Mucosa of rectum (tissue), 2 donors: ENCODE data around the gene CPNE5.

ENCODE experiments used
- H3K27ac ChIP-seq, 2 donors: one replicate each; pipeline ENCODE4 v1.7.0; 2013; ENCODE audit warnings: inconsistent platforms in 2 of 2, low read depth in 2 of 2, low read length in 2 of 2
- H3K27me3 ChIP-seq, 2 donors: one replicate each; pipeline ENCODE4 v1.7.0; 2013; ENCODE audit warnings: low read length in 2 of 2; ENCODE audit not compliant: control insufficient read depth in 2 of 2, insufficient read depth in 2 of 2
- H3K36me3 ChIP-seq, 2 donors: one replicate each; pipeline ENCODE4 v1.7.0; 2013; ENCODE audit warnings: low read length in 2 of 2; ENCODE audit not compliant: control insufficient read depth in 2 of 2, insufficient read depth in 2 of 2
- H3K4me1 ChIP-seq, 2 donors: one replicate each; pipeline ENCODE4 v1.7.0; 2013; ENCODE audit warnings: low read length in 2 of 2, mild to moderate bottlenecking in 1 of 2; ENCODE audit not compliant: control insufficient read depth in 2 of 2, insufficient read depth in 2 of 2
- H3K4me3 ChIP-seq, 2 donors: one replicate each; pipeline ENCODE4 v1.7.0; 2013; ENCODE audit warnings: low read length in 2 of 2
- H3K9ac ChIP-seq, 2 donors: one replicate each; pipeline ENCODE4 v1.7.0; 2013; ENCODE audit warnings: low read length in 2 of 2, low read depth in 1 of 2, mild to moderate bottlenecking in 1 of 2
- H3K9me3 ChIP-seq, 2 donors: one replicate each; pipeline ENCODE4 v1.7.0; 2013; ENCODE audit warnings: low read length in 2 of 2; ENCODE audit not compliant: control insufficient read depth in 2 of 2
- donor health status: healthy.
- donor health status: Normal muscosa, but diverticular disease.

Gene CPNE5

DNA sequence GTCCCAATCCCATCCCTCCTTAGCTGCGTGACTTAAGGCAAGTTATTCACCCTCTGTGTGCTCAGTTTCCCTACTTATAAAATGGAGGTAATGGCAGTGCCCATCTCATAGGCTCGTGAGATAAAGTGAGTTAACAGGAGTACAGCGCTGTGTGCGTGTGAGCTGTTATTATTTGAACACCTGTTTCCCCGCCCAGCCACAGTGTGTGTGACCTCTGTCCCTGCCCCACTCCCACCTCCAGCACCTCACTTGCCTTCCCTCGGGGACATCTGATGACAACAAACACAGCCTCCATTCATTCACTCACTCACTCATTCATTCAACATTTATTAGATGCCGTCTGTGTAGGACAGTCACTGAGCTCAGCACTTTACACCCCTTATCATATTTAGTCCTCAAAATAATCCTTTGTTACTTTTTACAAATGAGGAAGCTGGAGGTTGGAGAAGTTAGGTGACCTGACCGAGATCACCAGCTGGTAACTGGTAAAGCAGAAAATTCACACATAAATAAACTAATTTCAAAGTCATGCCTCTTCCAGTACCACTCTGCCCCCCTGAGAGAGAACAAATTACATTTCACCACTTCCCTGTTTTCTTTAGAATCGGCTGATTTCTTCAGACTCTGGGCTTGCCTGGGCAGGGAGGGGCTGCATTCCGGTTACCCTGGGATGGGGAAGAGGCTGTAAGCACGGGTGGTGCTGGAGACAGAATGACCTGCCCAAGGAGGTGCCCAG lies 58.6 kb downstream of the CPNE5 start:
- Histone ChIP-seq H3K9me3 (no peaks in the 10 kb centered on the region), H3K36me3 (no peaks in the 10 kb centered on the region), H3K4me3 (no peak overlapping the region), H3K4me1 (peaks cover 5 to 8% of the 10 kb centered on the region in 2 donors), H3K27ac (peak overlapping the region in 1 of 2 donors; percentile 6), H3K9ac (no peak overlapping the region), H3K27me3 (no peaks in the 10 kb centered on the region)

DNA sequence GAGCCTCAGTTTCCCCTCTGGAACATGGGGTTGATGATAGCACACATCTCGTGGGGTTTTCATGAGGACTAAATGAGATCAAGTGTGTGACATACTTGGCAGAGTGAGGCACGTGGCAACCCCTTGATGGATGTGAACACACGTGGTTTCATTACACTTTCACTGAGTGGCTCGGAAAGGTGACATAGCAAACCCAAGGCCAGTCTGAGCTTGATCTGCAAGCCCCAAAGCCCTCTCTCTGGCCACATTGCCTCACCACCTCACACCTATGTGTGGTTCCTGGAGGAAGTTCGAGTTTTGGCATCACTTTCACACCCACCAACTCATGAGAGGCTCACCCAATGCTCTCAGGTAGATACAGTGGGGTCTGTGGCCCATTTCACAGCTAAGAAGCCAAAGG lies 60.0 kb downstream of the CPNE5 start:
- Histone ChIP-seq H3K4me1 (peaks cover 5 to 8% of the 10 kb centered on the region in 2 donors), H3K27me3 (no peaks in the 10 kb centered on the region)

GRCh38 chr6:36777801-36778200 lies 61.4 kb downstream of the CPNE5 start:
- Histone ChIP-seq H3K4me1 (peaks cover 5 to 8% of the 10 kb centered on the region in 2 donors), H3K27ac (no peak overlapping the region)

More for the DNA sequence above, 60.0 kb downstream of the CPNE5 start:
- Histone ChIP-seq H3K27ac (no peak overlapping the region), H3K4me3 (no peak overlapping the region), H3K36me3 (no peaks in the 10 kb centered on the region), H3K9ac (no peak overlapping the region), H3K9me3 (no peaks in the 10 kb centered on the region)

DNA sequence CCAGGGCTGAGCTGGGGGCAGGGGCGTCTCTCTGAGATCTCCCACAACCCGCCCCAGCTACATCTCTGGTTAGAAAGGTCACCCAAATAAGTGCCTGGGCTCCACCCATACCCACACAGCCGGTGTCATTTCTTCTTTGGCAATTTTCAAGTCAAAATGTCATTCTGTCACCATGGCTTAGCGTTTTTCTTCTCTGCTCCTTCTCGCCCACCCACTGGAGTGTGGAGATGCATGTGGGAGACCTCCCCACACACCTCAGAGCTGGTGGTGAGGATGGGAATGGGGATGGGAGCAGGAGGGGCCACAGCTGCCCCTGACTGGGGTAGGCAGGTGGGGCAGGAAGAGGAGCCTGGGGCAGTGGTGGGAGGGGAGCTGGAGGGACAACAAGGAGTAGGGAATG lies 63.1 kb downstream of the CPNE5 start:
- Histone ChIP-seq H3K9me3 (no peaks in the 10 kb centered on the region), H3K36me3 (no peaks in the 10 kb centered on the region), H3K9ac (no peak overlapping the region), H3K4me3 (no peak overlapping the region), H3K27me3 (no peaks in the 10 kb centered on the region), H3K4me1 (peaks cover 5 to 8% of the 10 kb centered on the region in 2 donors), H3K27ac (no peak overlapping the region)

More at GRCh38 chr6:36777801-36778200, 61.4 kb downstream of the CPNE5 start:
- no peaks in the 10 kb centered on the region for H3K27me3 ChIP-seq
- H3K9ac ChIP-seq: no peak overlapping the region
- no peaks in the 10 kb centered on the region for H3K36me3 ChIP-seq
- H3K4me3 ChIP-seq: no peak overlapping the region
- no peaks in the 10 kb centered on the region for H3K9me3 ChIP-seq

DNA sequence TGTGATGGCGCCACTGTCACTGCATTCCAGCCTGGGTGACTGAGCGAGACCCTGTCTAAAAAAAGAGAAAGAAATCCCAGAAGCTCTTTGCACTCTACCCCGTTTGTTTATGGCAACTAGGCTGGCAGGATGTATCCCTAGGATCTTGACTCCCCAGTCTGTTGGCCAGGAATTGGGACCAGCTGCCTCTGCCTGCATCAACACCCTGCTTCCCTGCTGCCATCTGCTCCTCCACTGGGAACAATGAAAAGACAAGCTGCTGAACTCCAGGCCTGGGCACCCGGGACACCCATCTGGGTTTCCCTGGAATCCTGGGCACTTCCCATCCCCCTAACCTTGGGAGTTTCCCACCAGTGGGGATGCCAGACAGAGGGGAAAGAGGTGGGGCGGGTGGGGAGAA lies 64.9 kb downstream of the CPNE5 start:
- H3K36me3 ChIP-seq: no peaks in the 10 kb centered on the region
- peaks cover 0 to 6% of the 10 kb centered on the region in 2 donors for H3K4me1 ChIP-seq
- H3K27me3 ChIP-seq: no peaks in the 10 kb centered on the region
- no peaks in the 10 kb centered on the region for H3K9me3 ChIP-seq
- no peak overlapping the region for H3K27ac ChIP-seq
- H3K4me3 ChIP-seq: no peak overlapping the region
- H3K9ac ChIP-seq: no peak overlapping the region

- H3K9ac ChIP-seq: no peak overlapping the region
- no peaks in the 10 kb centered on the region for H3K36me3 ChIP-seq
- H3K27me3 ChIP-seq: no peaks in the 10 kb centered on the region
- H3K4me1 ChIP-seq: peaks cover 3 to 8% of the 10 kb centered on the region in 2 donors
- no peaks in the 10 kb centered on the region for H3K9me3 ChIP-seq
- no peak overlapping the region for H3K4me3 ChIP-seq
- no peak overlapping the region for H3K27ac ChIP-seq
Measured at GRCh38 chr6:36772397-36772796, 66.8 kb downstream of the CPNE5 start.

GRCh38 chr6:36771145-36771544 lies 68.1 kb downstream of the CPNE5 start:
- Histone ChIP-seq H3K9me3 (no peaks in the 10 kb centered on the region), H3K4me1 (peaks cover 3 to 8% of the 10 kb centered on the region in 2 donors), H3K27me3 (no peaks in the 10 kb centered on the region), H3K9ac (no peak overlapping the region), H3K27ac (no peak overlapping the region), H3K4me3 (no peak overlapping the region), H3K36me3 (no peaks in the 10 kb centered on the region)

- H3K27ac ChIP-seq: peak overlapping the region in 1 of 2 donors; percentile 48
- H3K4me1 ChIP-seq: peaks cover 3 to 8% of the 10 kb centered on the region in 2 donors
- no peaks in the 10 kb centered on the region for H3K36me3 ChIP-seq
- no peaks in the 10 kb centered on the region for H3K9me3 ChIP-seq
- no peak overlapping the region for H3K4me3 ChIP-seq
- H3K27me3 ChIP-seq: no peaks in the 10 kb centered on the region
- no peak overlapping the region for H3K9ac ChIP-seq
Measured at GRCh38 chr6:36769676-36770499, 69.4 kb downstream of the CPNE5 start.

- no peaks in the 10 kb centered on the region for H3K36me3 ChIP-seq
- H3K4me1 ChIP-seq: peaks cover 3 to 8% of the 10 kb centered on the region in 2 donors
- peak overlapping the region in 1 of 2 donors; percentile 48 for H3K27ac ChIP-seq
- no peaks in the 10 kb centered on the region for H3K9me3 ChIP-seq
- no peak overlapping the region for H3K4me3 ChIP-seq
- H3K9ac ChIP-seq: no peak overlapping the region
- no peaks in the 10 kb centered on the region for H3K27me3 ChIP-seq
Measured at GRCh38 chr6:36769183-36769675, 70.0 kb downstream of the CPNE5 start.

DNA sequence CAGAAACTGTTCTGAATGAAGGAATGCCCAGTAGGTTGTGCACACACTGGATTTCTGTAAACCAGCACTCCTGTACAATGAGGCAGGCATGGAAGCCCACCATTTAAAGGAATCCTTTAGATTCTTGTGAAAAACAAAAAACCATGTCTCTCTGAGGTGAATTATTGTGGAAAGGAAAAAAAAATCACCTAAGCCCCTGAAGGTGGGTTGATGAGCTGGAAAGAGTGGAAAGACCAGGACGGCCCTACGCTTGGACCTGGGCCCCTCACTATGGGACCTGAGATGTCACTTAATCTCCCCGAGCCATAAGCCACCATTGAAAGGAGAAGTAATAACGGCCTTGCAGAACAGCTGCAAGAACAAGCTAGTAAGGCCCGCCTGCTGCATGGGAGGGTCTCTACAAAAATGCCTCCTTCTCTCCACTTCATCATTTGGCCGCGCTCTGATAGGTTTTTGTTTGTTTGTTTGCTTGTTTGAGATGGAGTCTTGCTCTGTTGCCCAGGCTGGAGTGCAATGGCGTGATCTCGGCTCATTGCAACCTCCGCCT lies 72.8 kb downstream of the CPNE5 start:
- H3K4me3 ChIP-seq: no peak overlapping the region
- H3K36me3 ChIP-seq: no peaks in the 10 kb centered on the region
- H3K9ac ChIP-seq: no peak overlapping the region
- H3K27me3 ChIP-seq: no peaks in the 10 kb centered on the region
- H3K27ac ChIP-seq: no peak overlapping the region
- peaks cover 3 to 8% of the 10 kb centered on the region in 2 donors for H3K4me1 ChIP-seq
- H3K9me3 ChIP-seq: no peaks in the 10 kb centered on the region
